ENCODE measurements around the gene TMEM51. TPM values are rescaled to one million over a fixed set of nuclear protein-coding genes. Genes with fewer than 3 reads are reported as not detected.

The TMEM51 gene
- total and polyA plus RNA-seq, 2 donors (not counting 1 experiment from before 2014, with no cell fraction given), result 0.06 to 0.30 TPM

DNA sequence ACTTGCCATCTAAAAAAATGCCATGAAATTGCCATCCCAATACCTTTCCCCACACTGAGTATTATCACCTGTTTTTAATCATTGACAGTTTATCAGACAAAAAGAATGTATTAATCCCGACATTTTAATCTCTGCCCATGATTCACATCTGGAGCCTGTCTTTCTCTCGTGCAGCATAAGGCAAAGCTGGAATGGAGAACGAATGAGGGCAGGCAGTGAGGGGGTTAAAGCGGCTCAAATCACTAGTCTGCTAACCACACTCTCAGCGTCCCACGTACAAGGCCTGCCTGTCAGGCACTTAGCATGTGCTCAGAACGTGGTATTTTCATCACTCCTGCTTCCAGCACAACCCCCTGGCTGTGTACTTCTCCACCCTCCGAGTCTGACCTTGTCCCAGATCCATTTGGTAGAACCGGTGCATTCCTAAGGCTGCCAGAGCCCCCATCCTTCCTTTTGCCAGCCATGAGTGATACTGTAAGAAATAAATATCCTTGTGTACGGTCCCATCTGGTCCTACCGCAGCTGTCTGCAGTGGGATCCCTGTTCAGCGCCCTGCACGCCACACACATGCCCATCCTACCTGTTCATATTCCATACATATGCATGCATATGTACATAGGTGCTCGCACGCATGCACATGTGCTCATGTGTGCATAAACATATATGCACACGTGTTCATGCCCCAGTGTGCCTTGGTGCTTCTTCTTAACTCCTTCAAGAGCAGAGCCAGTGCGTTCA, 58.8 kb downstream of the TMEM51 start:
- H3K9me3 Mint-ChIP-seq (ENCODE audit: insufficient read depth), result no peaks in the 10 kb centered on the region
- CTCF ChIA-PET, result no interaction called here
- ATAC-seq (ENCODE audit: low read depth), result no peak
- H3K4me2 ChIP-seq (replicated peaks; ENCODE audit: low read depth, low read length, poor library complexity, severe bottlenecking), result no peak overlapping the region
- no peaks in the 10 kb centered on the region for H4K20me1 ChIP-seq (ENCODE audit: control insufficient read depth, insufficient read depth, low read length, poor library complexity, severe bottlenecking)
- no peak overlapping the region for H3K27ac ChIP-seq (ENCODE audit: low read length in 2 of 2)
- 89% methylated on average over 12 of the region's 17 CpGs for WGBS (ENCODE audit: insufficient coverage)
- H3K79me2 ChIP-seq (ENCODE audit: control insufficient read depth, insufficient read depth, low read length), result no peaks in the 10 kb centered on the region
- H3K27ac Mint-ChIP-seq, result no peak overlapping the region
- H3K27me3 Mint-ChIP-seq, result peaks cover 32% of the 10 kb centered on the region
- DNase-seq, result no peak
- H3K4me1 Mint-ChIP-seq, result no peaks in the 10 kb centered on the region
- H2AFZ ChIP-seq (ENCODE audit: insufficient read depth, low read depth, low read length, poor library complexity, severe bottlenecking), result no peak overlapping the region
- H3K4me1 ChIP-seq (ENCODE audit: control insufficient read depth in 2 of 2, insufficient read depth in 2 of 2, low read length in 2 of 2), result no peaks in the 10 kb centered on the region
- POLR2A ChIA-PET, result no interaction called here
- no peaks in the 10 kb centered on the region for H3K36me3 ChIP-seq (replicated peaks in 1 of 2; ENCODE audit: control extremely low read depth in 1 of 2, control insufficient read depth in 1 of 2, extremely low read depth in 1 of 2, insufficient read depth in 2 of 2, low read length in 1 of 2)
- H3K27me3 ChIP-seq (replicated peaks in 1 of 4; ENCODE audit: control extremely low read depth in 1 of 4, control insufficient read depth in 3 of 4, insufficient read depth in 4 of 4, low read length in 3 of 4), result peaks cover 0 to 3% (median 0%) of the 10 kb centered on the region in 4 experiments
- TF ChIP-seq, protein P1, sequence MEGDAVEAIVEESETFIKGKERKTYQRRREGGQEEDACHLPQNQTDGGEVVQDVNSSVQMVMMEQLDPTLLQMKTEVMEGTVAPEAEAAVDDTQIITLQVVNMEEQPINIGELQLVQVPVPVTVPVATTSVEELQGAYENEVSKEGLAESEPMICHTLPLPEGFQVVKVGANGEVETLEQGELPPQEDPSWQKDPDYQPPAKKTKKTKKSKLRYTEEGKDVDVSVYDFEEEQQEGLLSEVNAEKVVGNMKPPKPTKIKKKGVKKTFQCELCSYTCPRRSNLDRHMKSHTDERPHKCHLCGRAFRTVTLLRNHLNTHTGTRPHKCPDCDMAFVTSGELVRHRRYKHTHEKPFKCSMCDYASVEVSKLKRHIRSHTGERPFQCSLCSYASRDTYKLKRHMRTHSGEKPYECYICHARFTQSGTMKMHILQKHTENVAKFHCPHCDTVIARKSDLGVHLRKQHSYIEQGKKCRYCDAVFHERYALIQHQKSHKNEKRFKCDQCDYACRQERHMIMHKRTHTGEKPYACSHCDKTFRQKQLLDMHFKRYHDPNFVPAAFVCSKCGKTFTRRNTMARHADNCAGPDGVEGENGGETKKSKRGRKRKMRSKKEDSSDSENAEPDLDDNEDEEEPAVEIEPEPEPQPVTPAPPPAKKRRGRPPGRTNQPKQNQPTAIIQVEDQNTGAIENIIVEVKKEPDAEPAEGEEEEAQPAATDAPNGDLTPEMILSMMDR (IDR thresholded peaks at IDR 0.05), result no peak
- TF ChIP-seq EZH2 (IDR thresholded peaks at IDR 0.05; ENCODE audit: borderline replicate concordance, insufficient read depth, low read depth, low read length, poor library complexity, severe bottlenecking), result no peak
- no peaks in the 10 kb centered on the region for H3K9me3 ChIP-seq (ENCODE audit: control extremely low read depth in 1 of 3, control insufficient read depth in 2 of 3, insufficient read depth in 1 of 3, low read length in 2 of 3)
- intact Hi-C loops (cut with micrococcal nuclease), result no loop called here
- H3K9ac ChIP-seq (ENCODE audit: low read length), result no peak overlapping the region
- H3K4me3 Mint-ChIP-seq, result no peak overlapping the region
- H3K4me3 ChIP-seq (ENCODE audit: control extremely low read depth in 1 of 5, extremely low read depth in 1 of 5, insufficient read depth in 1 of 5, low read depth in 2 of 5, low read length in 4 of 5), result no peak overlapping the region

DNA sequence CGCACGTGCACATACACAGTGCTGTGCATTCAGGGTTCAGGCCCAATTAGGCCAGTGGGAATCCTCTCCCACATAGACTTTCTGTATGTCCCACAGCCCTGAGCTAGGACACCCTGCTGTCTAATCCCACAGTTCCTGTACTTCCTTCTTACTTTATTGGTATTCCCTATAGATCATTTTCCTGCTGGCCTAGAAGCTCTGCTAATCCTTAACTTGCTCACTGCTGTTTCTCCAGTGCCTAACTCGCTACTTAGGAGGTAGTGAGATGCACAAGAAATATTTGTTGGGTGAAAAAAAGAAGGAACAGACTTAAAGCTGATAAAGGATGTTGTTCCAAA, 59.4 kb downstream of the TMEM51 start:
- no peaks in the 10 kb centered on the region for H3K9me3 Mint-ChIP-seq (ENCODE audit: insufficient read depth)
- DNase-seq (no peak), ATAC-seq (ENCODE audit: low read depth) (no peak)
- Histone ChIP-seq H3K9ac (ENCODE audit: low read length) (no peak overlapping the region), H3K4me3 (ENCODE audit: control extremely low read depth in 1 of 5, extremely low read depth in 1 of 5, insufficient read depth in 1 of 5, low read depth in 2 of 5, low read length in 4 of 5) (no peak overlapping the region), H3K79me2 (ENCODE audit: control insufficient read depth, insufficient read depth, low read length) (no peaks in the 10 kb centered on the region), H3K36me3 (replicated peaks in 1 of 2; ENCODE audit: control extremely low read depth in 1 of 2, control insufficient read depth in 1 of 2, extremely low read depth in 1 of 2, insufficient read depth in 2 of 2, low read length in 1 of 2) (no peaks in the 10 kb centered on the region), H3K4me1 (ENCODE audit: control insufficient read depth in 2 of 2, insufficient read depth in 2 of 2, low read length in 2 of 2) (no peaks in the 10 kb centered on the region), H3K9me3 (ENCODE audit: control extremely low read depth in 1 of 3, control insufficient read depth in 2 of 3, insufficient read depth in 1 of 3, low read length in 2 of 3) (no peaks in the 10 kb centered on the region), H3K4me2 (replicated peaks; ENCODE audit: low read depth, low read length, poor library complexity, severe bottlenecking) (no peak overlapping the region), H4K20me1 (ENCODE audit: control insufficient read depth, insufficient read depth, low read length, poor library complexity, severe bottlenecking) (no peaks in the 10 kb centered on the region), H2AFZ (ENCODE audit: insufficient read depth, low read depth, low read length, poor library complexity, severe bottlenecking) (no peak overlapping the region), H3K27ac (ENCODE audit: low read length in 2 of 2) (no peak overlapping the region), H3K27me3 (replicated peaks in 1 of 4; ENCODE audit: control extremely low read depth in 1 of 4, control insufficient read depth in 3 of 4, insufficient read depth in 4 of 4, low read length in 3 of 4) (no peaks in the 10 kb centered on the region)
- peaks cover 33% of the 10 kb centered on the region for H3K27me3 Mint-ChIP-seq
- H3K27ac Mint-ChIP-seq, result no peak overlapping the region
- TF ChIP-seq EZH2 (IDR thresholded peaks at IDR 0.05; ENCODE audit: borderline replicate concordance, insufficient read depth, low read depth, low read length, poor library complexity, severe bottlenecking), result no peak
- TF ChIP-seq, protein P1 (IDR thresholded peaks at IDR 0.05), result no peak
- ChIA-PET CTCF (no interaction called here), POLR2A (no interaction called here)
- H3K4me3 Mint-ChIP-seq, result no peak overlapping the region
- intact Hi-C loops (cut with micrococcal nuclease), result no loop called here
- 100% methylated on average over 2 of the region's 3 CpGs for WGBS (ENCODE audit: insufficient coverage)
- H3K4me1 Mint-ChIP-seq, result no peaks in the 10 kb centered on the region
